NCI-H2227 treated with DMSO at 0.1 percent for 48 hours (cell line): ENCODE results near the gene ANKRD40.
"Not testable (repeated sequence)": the region's sequence is repeated elsewhere in the genome, so short reads cannot be mapped to it uniquely, and the experiment has no call there.

Source experiments
- DNase-seq: peaks from one replicate; lab custom pipeline; 2025; lab: John Stamatoyannopoulos, UW

Gene ANKRD40

DNA sequence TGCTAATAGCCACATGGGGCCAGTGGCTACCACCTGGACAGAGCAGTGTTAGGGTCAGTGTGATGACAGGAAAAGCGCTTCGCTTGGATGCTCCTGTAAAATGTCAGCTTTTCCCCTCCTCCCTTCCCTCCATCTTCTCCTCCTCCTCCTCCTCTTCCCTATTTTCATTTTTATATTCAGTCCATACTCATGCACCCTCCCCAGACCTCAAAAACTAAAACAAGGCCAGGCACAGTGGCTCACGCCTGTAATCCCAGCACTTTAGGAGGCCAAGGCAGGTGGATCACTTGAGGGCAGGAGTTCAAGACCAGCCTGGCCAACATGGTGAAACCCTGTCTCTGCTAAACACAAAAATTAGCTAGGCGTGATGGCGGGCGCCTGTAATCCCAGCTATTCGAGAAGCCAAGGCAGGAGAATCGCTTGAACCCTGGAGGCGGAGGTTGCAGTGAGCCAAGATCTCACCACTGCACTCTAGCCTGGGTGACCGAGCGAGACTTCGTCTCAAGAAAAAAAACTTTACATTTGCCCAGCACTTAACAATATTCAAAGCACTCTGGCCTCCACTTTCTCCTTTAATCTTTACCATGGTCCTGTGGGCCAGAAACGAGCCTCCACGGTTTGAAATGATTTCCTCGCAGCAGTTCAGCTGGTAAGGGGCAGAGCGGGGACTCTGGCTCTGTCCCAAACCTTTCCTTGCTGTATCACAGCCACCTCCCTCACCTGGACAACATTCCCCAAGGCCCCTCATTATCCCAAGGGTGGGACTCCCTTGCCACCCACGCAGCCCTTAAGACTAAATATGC, 21.8 kb downstream of the ANKRD40 start:
- no peak for DNase-seq

DNA sequence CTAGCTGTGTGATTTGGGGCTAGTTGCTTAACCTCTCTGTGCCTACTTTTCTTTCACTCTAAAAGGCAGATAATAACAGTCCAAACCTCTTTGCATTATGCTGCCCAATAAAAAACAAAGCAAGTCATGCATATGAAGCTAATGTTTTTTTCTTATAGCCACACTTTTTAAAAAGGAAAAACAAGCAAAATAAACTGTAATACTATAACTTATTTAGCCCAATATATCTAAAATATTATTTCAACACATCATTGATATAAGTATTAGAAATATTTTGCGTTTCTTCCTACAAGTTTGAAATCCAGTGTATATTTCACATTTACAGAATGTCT, 22.4 kb downstream of the ANKRD40 start:
- no peak for DNase-seq

DNA sequence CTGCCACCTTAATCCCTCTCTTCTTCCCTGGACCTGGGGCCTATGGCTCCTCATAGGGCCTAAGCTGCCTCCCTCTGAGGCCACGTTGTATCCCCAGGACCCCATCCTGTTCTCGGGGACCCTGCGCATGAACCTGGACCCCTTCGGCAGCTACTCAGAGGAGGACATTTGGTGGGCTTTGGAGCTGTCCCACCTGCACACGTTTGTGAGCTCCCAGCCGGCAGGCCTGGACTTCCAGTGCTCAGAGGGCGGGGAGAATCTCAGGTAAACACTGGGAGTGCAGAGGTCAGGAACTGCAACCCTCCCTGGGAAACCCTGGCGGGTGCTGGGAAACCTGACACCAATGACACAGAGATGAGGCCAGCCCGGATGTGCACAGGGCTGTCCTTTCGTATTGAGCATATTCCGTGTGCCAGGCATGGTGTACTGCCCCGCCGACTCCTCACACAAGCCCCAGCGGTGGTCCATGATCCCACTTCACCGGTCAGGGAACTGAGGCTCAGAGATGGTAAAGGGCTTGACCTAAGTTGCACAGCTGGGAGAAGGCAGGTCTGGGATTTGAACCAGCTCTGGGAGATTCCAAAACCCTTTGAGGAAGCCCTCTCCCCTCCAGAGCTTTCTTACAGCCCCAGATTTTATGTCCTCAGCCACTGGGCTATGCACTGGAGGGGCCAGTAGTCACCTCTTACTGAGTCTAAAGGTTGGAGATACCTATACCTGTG, 22.9 kb downstream of the ANKRD40 start:
- no peak for DNase-seq

DNA sequence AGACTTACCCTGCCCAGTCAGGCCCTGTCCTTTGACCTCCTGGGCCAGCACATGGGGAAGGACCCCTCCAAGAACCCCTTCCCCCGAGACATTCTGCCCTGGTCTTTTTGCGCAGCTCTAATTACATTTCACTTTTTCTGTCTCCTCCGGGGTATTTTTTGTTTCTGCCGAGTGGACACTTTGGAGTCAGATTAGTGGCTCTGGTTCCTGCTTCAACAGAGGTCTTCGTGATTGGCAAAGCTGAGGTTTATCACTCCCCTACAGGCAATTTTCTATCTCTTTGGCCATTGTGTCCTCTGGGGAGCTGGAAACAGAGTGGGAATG, 23.5 kb downstream of the ANKRD40 start:
- DNase-seq, result no peak

DNA sequence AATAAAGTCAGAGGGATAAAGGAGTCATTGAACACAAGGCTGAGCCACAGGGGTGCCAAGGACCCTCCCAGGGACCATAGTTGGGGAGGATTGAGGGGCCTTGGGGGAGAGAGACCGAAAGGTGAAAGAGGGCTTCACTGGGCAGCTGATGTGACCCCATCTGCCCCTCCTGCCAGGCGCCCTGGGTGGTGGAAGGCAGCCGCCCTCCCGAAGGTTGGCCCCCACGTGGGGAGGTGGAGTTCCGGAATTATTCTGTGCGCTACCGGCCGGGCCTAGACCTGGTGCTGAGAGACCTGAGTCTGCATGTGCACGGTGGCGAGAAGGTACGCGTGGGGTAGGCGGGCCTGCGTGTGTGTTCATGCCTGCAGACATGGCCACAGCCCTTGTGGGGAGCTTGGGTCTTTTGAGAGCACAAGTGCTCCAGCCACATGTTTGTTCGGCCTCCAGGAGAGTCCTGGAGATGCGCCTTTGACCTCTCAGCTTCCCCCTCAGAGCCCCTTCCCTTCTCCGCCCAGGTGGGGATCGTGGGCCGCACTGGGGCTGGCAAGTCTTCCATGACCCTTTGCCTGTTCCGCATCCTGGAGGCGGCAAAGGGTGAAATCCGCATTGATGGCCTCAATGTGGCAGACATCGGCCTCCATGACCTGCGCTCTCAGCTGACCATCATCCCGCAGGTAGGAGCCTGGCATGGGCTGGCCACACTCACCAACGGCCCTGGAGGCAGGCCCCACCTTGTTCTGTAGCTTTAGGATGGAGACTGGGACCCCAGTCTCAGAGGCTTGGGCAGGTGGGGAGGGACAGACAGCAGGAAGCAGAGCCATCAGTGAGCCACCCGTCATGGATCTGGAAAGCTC, 24.1 kb downstream of the ANKRD40 start:
- no peak for DNase-seq

DNA sequence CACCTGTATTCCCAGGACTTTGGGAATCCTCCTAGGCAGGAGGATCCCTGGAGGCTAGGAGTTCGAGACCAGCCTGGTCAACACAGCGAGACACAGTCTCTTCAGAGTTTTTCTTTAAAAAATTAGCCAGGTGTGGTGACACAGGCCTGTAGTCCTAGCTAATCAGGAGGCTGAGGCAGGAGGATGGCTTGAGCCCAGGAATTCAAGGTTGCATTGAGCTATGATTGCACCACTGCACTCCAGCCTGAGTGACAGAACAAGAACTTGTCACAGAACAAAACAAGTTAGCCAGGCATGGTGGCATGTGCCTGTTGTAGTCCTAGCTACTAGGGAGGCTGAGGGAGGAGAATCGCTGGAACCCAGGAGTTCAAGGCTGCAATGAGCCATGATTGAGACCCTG, 24.8 kb downstream of the ANKRD40 start:
- DNase-seq, result no peak

DNA sequence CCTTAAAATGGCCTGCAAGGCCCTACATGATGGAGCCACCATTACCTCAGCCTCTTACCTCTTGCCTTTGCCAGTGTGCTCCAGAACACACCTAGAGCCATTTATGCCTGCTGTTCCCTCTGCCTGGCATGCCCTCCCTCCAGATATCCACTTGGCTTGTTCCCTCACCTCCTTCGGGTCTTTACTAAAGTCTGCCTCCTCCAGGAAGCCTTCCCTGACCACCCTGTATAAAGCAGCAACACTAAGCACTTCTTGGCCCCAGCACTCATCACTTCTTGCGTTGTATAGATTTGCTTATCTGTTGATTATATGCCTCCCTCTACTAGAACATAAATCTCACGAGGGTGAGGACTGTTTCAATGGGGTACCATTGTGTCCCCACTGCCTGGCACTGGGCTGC, 25.3 kb downstream of the ANKRD40 start:
- no peak for DNase-seq

DNA sequence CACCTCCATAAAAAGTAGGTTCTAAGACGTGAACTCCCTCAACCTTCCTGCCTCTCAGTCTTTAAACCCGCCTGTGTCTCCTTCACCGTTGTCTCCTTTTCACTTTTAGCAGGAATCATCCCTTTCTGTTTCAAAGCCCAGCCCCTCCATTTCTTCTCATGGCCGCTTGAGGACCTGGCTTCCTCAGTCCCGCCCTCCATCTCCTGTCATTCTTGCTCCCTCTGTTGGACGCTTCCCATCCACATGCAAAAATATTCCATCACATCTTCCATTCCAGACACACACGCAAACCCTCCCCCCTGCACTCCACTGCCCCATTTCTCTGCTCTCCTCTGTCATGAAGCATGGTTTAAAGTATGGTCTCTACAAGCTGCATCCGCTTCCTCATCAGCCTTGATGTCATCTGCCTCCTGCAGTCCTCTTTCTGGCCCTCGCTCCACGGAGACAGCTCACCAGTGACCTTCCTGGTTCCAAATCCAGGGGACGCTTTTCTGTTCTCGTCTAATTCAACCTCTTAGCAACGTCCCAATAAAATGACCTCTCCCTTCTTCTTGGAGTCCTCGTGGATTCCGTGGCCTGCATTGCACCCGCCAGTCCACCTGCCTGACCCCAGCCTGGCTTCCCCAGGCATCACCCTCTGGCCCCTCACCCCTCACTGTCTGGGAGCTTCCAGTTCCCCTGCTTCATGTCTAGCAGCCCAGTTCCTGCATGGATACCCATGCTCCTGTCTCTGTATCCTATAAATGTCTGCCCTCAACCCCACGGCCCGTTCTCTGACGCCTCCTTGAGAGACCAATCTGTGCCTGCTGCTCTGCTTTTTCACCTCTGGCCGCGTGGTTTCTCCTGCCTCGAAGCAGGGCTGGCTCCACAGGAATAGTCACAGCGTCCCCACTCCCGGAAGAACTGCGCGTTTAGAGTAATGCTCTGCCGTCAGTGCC, 26.2 kb downstream of the ANKRD40 start:
- DNase-seq, result peak; percentile 78

DNA sequence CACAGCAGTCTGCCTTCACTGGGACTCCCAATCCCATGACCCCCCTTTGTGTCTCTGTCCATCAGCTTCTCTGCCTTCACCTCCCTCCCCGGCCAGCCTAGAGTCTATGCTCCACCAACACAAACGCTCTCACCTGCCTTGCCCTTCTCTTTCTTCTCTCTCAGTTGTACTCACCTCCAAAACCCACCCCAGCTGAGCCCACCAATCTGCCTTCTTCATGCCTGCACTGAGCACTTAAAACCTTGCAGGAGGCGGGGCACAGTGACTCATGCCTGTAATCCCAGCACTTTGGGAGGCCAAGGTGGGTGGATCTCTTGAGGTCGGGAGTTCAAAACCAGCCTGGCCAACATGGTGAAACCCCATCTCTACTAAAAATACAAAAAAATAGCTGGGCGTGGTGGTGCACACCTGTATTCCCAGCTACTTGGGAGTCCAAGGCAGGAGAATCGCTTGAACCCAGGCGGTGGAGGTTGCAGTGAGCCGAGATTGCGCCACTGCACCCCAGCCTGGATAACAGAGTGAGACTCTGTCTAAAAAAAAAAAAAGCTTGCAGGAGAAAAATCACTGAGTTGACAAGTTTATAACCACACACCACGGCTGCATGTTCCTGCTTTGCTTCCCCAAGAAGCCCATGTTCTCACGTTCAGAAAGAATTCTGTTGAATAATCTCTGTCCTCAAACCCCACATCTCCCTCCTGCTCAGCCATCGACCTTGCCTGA, 27.0 kb downstream of the ANKRD40 start:
- DNase-seq, result not testable (repeated sequence)

DNA sequence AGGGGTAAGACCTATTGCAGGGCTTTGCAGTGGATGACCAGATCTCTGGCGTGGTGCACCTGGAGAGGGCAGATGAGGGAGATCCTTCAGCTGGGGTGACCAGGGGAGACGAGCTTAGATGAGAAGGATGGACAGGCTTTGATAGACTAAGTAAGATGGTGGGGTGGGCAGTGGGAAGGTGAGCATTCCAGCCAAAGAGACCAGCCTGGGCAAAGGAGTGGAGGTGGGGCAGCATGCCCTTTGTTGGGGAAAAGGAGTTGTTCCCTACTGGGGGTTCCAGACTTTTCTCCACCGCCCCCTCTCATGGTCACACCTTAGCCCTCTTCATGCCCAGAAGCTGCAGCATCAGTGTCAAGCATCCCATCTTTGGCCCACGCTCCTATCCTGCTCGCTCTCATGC, 27.6 kb downstream of the ANKRD40 start:
- no peak for DNase-seq

DNA sequence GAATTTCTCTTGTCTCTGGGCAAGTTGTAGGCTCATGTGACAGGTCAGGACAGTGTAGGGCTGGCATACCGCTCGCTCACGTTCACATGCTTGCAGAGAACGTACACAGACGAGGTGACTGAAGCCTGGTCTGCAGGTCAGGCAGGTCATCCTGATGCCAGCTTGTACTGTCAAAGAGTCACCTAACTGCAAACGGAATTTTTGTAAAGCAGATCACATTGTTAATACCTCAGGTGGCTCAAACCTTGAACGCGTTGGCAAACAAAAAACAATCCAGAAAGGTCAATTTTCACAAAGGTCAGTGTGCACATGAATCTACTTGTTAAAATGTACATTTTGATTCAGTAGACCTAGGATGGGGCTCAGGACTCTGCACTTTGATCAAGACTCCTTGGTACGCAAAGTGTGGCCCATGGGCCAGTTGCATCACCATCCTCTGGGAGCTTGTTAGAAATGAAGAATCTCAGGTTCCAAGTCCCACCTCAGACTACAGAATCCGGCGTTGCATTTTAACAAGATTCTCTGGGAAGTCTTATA, 28.6 kb downstream of the ANKRD40 start:
- DNase-seq, result no peak

DNA sequence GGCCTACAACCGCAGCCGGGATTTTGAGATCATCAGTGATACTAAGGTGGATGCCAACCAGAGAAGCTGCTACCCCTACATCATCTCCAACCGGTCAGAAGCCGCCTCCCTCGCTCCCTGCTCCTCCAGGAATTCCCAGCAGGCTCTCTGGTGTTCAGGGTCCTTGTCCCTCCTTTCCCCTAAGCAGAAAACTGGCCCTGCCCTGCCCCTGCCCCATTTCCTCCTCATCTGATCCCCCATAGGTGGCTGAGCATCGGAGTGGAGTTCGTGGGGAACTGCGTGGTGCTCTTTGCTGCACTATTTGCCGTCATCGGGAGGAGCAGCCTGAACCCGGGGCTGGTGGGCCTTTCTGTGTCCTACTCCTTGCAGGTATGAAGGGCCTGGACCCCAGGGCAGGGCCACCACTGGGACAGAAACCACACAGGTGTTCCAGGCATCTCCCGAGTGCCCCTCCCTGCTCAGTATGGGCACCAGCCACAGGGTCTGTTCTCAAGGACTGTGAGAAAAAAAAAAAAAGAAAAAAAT, 29.8 kb downstream of the ANKRD40 start:
- no peak for DNase-seq

DNA sequence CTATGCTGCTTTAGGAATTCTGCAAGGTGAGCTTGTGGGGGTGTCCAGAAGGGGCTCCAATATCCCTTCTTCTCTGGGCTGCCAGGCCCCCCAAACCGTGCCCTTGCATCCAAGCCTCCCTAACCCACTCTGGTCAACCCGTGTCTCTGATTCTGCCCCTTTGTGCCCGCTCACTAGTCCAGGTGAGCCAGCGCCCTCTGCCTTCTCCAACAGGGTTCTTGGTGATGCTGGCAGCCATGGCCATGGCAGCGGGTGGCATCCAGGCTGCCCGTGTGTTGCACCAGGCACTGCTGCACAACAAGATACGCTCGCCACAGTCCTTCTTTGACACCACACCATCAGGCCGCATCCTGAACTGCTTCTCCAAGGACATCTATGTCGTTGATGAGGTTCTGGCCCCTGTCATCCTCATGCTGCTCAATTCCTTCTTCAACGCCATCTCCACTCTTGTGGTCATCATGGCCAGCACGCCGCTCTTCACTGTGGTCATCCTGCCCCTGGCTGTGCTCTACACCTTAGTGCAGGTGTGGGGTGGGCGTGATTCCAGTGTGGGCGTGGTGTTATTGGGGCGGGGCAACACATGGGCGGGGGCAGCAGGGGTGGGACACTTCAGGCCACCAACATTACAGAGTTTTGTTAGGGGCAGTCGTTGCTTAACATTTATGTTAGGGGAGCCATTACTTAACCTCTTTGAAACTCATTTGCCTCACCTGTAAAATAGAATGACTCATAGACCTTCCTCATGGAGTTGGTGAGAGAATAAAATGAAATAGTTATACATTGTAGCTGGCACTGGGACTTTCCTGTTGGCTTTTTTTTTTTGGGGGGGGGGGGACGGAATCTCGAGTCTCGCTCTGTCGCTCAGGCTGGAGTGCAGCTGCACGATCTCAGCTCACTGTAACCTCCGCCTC, 31.4 kb downstream of the ANKRD40 start:
- no peak for DNase-seq

DNA sequence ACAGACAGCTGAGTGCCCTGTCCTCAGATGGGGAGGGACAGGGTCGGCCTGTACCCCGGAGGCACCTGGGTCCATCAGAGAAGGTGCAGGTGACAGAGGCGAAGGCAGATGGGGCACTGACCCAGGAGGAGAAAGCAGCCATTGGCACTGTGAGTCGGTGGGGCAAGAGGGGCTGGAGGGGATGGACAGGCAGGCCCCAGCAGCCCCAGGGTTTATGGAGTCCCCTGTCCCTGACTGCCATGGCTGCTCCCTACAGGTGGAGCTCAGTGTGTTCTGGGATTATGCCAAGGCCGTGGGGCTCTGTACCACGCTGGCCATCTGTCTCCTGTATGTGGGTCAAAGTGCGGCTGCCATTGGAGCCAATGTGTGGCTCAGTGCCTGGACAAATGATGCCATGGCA, 32.1 kb downstream of the ANKRD40 start:
- no peak for DNase-seq

DNA sequence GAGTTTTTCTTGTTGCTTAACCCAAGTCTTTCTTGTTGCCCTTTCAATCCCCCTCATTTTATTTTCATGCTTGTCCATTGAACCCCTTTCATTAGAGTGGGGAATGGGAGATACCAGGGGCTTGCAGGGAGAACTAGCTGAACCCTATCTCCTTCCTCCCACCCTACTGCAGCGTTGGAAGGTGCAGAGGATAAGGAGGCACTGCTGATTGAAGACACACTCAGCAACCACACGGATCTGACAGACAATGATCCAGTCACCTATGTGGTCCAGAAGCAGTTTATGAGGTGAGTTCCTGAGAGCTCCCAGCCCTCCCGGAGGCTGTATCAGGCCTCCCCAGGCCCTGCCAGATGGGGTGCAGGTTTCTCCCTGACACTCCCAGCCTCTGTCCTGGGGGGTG, 32.5 kb downstream of the ANKRD40 start:
- DNase-seq, result no peak

DNA sequence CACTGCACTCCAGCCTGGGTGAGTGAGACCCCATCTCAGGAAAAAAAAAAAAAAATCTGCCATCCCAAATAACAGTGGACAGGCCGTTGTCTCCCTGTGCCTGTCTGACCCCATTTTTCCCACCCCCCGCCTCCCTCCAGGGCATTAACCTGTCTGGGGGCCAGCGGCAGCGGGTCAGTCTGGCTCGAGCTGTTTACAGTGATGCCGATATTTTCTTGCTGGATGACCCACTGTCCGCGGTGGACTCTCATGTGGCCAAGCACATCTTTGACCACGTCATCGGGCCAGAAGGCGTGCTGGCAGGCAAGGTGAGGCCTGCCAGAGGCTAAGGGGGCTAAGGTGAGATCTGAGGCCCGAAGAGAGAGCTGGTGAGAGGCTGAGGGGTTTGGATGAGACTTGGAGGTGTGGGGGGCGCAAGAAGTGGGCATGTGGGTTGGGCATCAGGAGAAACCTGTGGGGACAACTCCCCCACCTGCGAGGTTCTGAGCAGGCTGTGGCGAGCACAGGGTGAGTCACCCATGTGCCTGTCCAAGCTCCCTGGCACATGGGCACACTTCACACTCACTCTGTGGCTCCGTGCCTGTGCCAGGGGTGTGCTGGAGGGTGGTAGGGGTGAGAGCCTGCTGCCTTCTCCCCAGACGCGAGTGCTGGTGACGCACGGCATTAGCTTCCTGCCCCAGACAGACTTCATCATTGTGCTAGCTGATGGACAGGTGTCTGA, 34.7 kb downstream of the ANKRD40 start:
- DNase-seq, result no peak

DNA sequence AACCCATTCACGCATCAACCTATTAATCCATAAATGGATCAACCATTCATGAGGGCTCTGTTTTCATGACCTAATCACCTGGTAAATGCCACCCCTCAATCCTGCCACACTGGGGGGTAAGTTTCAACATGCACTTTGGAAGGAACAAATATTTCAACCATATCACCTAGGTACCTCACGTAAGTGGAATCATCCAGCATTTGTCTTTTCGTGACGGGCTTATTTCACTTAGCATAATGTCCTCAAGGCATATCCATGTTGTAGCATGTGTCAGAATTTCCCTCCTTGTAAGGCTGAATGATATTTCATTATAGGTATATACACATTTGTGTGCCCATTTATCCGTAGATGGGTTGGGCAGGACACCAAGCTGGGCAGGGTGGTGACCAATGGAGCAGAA, 35.6 kb downstream of the ANKRD40 start:
- DNase-seq, result no peak

DNA sequence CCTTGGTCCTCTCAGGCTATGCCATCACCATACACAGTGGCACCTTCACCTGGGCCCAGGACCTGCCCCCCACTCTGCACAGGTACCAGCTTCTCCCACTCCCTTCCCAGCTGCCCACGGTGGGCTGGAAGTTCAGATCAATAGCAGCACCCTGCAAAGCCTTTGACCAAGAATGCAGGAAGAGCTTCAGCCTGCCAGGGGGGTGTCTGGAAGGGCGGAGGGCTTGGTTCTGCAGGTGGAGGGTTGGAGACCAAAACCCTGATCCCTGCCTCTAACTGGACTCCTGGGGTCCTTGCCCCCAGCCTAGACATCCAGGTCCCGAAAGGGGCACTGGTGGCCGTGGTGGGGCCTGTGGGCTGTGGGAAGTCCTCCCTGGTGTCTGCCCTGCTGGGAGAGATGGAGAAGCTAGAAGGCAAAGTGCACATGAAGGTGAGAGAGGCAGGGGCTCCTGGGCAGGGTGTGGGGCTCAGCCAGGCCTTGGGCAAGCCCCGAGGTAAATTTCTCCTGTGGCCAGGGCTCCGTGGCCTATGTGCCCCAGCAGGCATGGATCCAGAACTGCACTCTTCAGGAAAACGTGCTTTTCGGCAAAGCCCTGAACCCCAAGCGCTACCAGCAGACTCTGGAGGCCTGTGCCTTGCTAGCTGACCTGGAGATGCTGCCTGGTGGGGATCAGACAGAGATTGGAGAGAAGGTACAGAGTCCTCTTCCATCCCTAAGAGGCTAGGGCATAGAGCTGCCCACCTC, 38.7 kb downstream of the ANKRD40 start:
- no peak for DNase-seq
